ENCODE results near the gene BABAM2. TPM values are rescaled to one million over a fixed set of nuclear protein-coding genes. Genes with fewer than 3 reads are reported as not detected.
A peak's percentile ranks its signal among the peaks of the same experiment; 100 is the strongest.

BABAM2 gene
- polyA plus RNA-seq, 3 donors, result 55.5 to 58.9 (median 57.2) TPM

DNA sequence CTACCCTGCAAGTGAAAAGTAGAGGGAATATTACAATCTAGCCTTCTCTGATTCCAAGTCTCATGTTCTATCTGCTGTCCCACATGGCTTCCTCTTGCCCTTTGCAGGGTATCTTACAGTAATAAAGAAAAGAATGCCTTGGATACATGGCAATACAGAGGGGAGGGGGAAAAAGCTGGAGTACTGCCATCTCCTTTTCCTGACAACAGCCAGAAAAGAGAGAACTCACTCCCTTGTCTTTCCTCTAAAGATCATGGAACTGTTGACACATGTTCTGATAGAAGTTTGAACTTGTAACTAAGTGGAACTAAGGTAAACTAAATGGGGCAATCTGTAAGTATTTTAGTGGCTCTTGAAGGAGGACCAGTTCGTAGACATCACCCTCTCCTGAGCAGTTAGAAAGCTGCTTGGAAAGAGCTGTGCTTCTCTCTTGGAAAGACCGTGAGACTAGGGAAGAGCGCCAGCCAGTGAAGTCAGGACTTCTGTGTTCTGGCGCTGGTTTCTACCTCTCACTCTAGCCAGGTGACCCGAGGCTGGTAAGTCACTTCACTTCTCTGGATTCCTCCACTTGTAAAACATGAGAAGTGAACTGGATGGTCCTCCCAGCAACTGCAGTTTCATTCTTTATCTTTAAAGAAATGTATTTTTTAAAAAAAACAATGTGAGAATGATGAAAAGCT, 259.8 kb downstream of the BABAM2 start:
- DNase-seq (ENCODE audit: low read depth in 3 of 3, low spot score in 2 of 3), result no peak

- DNase-seq (ENCODE audit: low read depth in 3 of 3, low spot score in 2 of 3), result no peak
Measured at GRCh38 chr2:28150994-28151393, 260.5 kb downstream of the BABAM2 start.

GRCh38 chr2:28152585-28153280, 262.2 kb downstream of the BABAM2 start:
- DNase-seq (ENCODE audit: low read depth in 3 of 3, low spot score in 2 of 3), result no peak

GRCh38 chr2:28153851-28154250, 263.3 kb downstream of the BABAM2 start:
- no peak for DNase-seq (ENCODE audit: low read depth in 3 of 3, low spot score in 2 of 3)

DNA sequence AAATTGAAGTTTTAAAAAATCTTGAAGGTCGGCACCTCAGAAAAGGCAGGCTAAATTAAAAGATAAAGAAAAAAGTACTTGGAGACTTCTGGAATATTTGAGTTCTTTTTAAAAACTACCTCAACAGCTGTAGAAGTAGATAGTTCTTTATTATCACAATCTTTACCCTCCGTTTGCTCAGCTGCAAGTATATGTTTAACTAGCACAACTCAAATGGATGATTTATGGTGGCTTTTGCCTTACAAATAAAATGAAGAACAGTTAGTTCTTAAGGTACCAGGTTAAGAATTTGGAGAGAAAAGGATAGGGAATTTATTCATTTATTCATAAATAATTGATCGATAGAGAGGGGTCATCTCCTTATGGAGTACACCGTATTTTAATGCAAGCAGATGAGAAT, 264.6 kb downstream of the BABAM2 start:
- no peak for DNase-seq (ENCODE audit: low read depth in 3 of 3, low spot score in 2 of 3)

DNA sequence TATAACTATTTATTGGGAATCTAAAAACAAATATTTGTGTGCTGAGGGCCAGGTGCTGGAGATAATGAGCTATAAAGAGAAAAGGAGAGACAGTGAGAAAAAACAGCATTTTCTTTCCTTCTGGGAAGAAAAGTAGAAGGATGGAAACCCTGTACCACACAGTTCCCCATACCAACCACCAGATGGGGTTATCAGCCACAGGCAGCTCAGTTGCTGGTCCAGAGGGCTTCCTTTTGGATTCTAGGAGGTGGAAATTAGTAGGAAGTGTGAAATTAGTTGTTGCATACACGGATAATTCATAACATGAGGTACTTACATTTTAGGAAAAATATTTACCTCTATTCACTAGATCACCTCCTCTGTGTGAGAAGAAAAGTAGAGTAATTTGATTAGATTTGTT, 265.1 kb downstream of the BABAM2 start:
- no peak for DNase-seq (ENCODE audit: low read depth in 3 of 3, low spot score in 2 of 3)

DNA sequence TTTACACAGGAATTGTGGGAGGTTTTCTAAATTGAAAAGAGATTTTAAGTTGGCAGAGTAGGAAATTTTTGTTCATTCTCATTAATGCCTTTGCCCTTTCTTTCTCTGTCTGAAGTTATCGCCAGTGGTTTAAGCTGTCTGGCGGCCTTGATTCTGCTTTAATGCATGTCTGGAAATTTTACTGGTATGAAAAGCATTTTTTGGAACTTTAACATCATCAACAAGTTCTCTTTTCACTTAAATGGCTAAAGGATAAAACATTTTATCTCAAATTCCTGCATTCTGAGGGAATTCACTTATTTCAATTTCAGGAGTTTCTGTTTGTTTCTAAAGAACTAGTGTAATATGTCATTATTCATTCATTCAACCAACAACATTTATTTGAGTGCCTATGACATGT, 268.3 kb downstream of the BABAM2 start:
- DNase-seq (ENCODE audit: low read depth in 3 of 3, low spot score in 2 of 3), result no peak

GRCh38 chr2:28160986-28161425, 270.5 kb downstream of the BABAM2 start:
- no peak for DNase-seq (ENCODE audit: low read depth in 3 of 3, low spot score in 2 of 3)

- DNase-seq (ENCODE audit: low read depth in 3 of 3, low spot score in 2 of 3), result no peak
Measured at GRCh38 chr2:28161466-28161865, 270.9 kb downstream of the BABAM2 start.

DNA sequence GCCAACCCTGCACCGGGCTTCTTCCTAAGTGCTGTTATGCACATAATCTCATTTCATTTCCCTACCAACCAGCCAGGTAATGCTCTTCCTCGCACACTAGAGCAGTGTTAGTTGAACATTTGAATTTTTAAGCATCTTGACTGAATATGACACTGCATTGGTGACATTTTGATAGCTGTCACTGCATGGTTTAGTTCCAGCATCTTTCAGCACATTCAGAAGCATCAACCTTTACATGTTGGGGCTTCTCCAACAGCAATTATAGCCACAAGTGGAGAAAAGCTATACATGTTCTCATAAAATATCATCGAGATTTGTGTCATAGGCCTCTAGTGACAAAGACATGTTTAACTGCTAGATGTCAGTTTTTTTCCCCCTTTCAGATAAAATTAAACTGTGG, 272.0 kb downstream of the BABAM2 start:
- no peak for DNase-seq (ENCODE audit: low read depth in 3 of 3, low spot score in 2 of 3)

DNA sequence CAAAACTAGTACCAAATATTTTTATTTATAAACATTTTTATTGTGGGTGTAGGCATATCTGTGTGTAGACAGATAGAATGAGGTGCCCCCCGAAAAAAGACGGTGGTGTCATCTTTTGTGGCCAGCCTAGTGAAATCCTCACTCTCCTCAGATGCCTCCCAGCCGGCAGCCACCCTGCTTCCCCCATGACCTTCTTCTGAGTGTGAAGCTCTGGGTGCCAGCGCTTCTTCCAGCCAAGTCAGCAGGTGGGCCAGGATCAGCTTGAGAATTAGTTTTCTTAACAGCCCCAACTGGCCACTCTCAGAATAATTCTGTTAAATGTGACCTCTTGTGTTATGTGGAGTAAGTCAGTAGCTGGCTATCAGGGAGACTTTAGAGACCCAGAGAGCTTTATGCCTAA, 272.5 kb downstream of the BABAM2 start:
- DNase-seq (ENCODE audit: low read depth in 3 of 3, low spot score in 2 of 3), result no peak

DNA sequence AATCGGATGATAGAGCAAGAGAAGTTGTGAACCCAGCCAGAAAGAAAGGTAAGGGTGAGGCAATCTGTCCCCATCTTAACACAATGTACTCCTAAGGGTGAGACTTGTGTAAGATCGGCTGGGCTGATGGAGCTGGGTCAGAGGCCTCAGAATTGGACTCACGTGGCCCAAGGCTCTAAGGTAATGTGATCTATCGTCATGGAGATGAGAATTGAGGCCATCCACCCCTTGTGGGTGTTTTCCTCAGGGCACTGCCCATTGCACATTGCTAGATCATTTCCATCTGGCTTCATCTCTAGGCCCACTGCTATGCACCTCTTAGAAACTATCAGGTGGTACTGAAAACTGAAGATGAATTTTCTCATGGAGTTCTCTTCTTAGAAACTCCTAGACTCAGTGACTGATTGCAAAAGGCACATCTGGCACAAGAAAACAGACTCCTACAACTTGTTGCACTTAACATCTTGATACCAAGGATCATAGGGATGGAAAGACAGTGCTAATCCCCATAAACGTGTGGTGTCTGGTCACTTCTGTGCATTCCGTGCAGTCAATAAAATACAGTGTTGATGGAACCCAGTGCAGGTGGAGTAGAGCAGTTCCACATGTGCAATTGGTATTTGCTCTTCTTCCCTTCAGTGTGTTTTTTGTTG, 273.2 kb downstream of the BABAM2 start:
- DNase-seq (ENCODE audit: low read depth in 3 of 3, low spot score in 2 of 3), result no peak

GRCh38 chr2:28164280-28164801, 273.8 kb downstream of the BABAM2 start:
- peak; percentile 36 to 58 (median 41) for DNase-seq (ENCODE audit: low read depth in 3 of 3, low spot score in 2 of 3)

DNA sequence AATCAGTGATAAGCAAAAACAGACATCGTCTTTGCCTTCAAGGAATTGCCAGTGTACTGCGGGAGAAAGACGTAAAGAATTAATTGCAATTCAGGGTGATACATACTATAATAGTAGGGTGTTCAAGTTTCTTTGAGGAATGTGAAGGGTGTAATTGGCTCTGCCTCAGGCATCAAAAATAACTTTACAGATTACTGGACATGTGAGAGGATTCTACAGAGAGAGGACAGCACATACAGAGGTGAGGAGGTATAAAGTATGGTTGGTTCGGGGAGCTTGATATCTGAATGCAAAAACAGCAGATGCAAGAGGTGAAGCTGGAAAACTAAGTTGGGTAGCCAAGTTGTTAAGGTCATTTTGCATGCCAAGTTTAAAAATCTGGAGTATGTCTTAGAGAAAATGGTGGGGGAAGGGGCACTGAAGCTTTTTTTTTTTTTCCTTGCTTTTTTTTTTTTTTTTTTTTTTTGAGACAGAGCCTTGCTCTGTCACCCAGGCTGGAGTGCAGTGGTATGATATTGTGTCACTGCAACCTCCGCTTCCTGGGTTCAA, 274.6 kb downstream of the BABAM2 start:
- DNase-seq (ENCODE audit: low read depth in 3 of 3, low spot score in 2 of 3), result no peak

- DNase-seq (ENCODE audit: low read depth in 3 of 3, low spot score in 2 of 3), result no peak
Measured at GRCh38 chr2:28166956-28167355, 276.4 kb downstream of the BABAM2 start.

GRCh38 chr2:28168376-28168775, 277.8 kb downstream of the BABAM2 start:
- DNase-seq (ENCODE audit: low read depth in 3 of 3, low spot score in 2 of 3), result no peak

DNA sequence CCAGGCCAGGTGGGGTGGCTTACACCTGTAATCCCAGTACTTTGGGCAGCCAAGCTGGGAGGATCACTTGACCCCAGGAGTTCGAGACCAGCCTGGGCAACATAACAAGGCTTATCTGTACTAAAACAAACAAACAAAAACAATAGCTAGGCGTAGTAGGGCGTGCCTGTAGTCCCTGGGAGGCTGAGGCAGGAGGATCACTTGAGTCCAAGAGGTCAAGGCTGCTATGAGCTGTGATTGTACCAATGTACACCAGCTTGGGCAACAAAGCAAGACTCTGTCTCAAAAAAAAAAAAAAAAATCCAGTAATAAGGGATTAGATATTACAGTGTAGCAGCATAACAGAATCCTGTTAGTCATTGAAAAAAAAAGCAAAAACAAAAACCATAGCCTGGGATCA, 279.0 kb downstream of the BABAM2 start:
- no peak for DNase-seq (ENCODE audit: low read depth in 3 of 3, low spot score in 2 of 3)

DNA sequence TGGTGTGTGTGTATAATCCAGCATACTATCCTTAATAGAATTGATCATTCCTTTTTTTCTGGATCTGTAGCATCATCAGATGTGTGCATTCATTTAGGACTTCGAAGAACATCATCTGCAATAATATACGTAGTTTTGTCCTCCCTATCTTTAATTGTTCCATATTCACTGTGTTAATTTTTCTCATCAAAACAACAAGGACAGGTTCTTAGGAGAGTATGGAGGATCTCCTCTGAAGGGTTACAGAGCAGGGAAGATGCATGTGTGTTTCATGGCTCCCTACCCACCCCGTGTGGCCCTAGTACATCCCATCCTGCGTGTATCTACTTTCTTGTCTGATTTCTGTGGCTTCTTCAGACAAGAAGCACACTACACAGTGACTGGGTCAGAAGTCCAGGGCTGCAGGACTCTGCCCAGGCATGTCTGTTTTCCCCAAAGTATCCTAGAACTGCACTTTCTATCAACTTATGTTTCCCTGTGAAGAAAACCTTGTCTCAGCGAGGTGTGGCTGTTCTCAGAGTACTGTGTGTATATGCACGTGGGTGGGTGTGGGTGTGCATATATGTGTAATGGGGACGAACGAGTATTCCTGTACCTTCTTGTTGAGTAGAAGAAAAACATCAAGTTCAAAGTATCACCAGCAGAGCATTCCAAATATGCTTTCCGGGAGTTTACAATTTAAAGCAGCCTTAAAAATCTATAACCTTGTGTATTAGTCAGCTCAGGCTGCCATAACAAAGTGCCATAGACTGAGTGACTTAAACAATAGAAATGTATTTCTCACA, 281.8 kb downstream of the BABAM2 start:
- DNase-seq (ENCODE audit: low read depth in 3 of 3, low spot score in 2 of 3), result no peak

GRCh38 chr2:28173377-28173776, 282.8 kb downstream of the BABAM2 start:
- no peak for DNase-seq (ENCODE audit: low read depth in 3 of 3, low spot score in 2 of 3)

- no peak for DNase-seq (ENCODE audit: low read depth in 3 of 3, low spot score in 2 of 3)
Measured at GRCh38 chr2:28174211-28174610, 283.7 kb downstream of the BABAM2 start.

- no peak for DNase-seq (ENCODE audit: low read depth in 3 of 3, low spot score in 2 of 3)
Measured at GRCh38 chr2:28175028-28175427, 284.5 kb downstream of the BABAM2 start.
